ENCODE data around the gene ZFP3.
"Not testable (repeated sequence)": the region's sequence is repeated elsewhere in the genome, so short reads cannot be mapped to it uniquely, and the experiment has no call there.

Gene ZFP3

DNA sequence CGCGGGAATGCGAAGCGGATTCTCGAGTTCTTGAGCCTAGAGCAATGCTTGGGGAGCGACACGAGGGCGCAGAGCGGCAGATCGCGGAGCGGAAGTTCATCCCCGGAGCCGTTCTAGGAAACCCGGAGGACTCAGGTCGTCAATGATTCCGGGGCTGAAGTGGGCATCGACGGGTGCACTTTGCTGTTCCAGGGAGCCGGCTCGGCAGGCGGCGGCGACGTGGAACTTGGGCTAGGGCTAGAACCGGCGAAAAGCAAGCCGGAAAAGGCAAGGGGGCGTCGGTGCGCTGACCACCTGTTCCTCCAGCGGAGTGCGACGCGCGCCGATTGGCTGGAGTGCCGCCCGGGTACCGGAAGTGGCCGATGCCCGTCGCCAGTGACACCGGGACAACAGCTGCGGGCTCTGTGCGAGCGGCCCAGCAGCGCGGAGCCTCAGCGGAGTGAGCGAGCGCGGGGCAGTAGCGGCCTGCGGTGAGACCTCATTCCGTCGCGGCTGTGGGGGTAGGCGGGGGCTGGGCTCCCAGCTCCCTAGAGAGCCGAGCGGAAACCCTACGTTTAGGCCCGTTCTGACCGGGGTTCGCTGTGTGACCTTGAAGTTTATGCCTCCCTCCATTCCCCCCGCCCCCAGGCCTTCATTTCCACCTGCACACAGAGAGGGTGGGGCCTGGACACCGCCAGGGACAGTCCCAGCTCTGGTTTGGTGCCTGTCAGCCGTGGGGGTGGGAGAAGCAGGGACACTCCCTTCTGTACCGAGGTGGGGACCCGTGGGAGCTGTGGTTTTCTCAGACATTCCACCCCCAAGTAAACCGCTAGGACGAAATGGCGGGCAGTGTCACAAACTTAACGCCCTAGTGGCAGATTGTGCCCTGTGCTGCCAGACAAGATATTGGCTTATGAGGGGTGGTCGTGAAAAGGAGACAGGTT lies at the start of gene ZFP3:
Gene ZFP3, plus strand, starts transcription at position 362 of the 923 bp plus-strand sequence. CDS start 13,038 bp downstream, outside the sequence.
- peak; percentile 61 to 89 for DNase-seq (ENCODE audit: low spot score in 2 of 2)
- Mint-ChIP-seq H3K9me3 (no peaks in the 10 kb centered on the region), H3K4me3 (peak within 1 kb of the TSS; percentile 76), H3K27ac (peak within 1 kb of the TSS; percentile 70), H3K4me1 (peaks cover 28% of the 10 kb centered on the region), H3K36me3 (no peaks in the 10 kb centered on the region)
- peak; percentile 90 for ATAC-seq

DNA sequence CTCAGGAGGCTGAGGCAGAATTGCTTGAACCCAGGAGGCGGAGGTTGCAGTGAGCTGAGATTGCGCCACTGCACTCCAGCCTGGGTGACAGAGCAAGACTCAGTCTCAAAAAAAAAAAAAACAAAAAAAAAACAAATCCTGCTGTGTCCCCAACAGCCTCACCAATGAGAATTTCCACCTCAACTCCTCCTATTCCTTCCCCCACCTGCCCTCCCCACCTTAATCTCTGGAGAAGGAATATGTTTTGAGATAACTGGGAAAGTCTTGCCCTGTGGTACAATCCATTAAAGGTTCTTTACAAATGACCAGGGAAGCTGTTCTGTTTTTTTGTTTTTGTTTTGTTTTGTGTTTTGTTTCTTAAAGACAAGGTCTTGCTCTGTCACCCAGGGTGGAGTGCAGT lies 48.1 kb upstream of the ZFP3 start:
- ATAC-seq; H3K27ac Mint-ChIP-seq; DNase-seq (ENCODE audit: low spot score in 2 of 2); H3K4me3 Mint-ChIP-seq; H3K36me3 Mint-ChIP-seq; H3K9me3 Mint-ChIP-seq: not testable (repeated sequence)
- H3K4me1 Mint-ChIP-seq = peaks cover 28% of the 10 kb centered on the region

DNA sequence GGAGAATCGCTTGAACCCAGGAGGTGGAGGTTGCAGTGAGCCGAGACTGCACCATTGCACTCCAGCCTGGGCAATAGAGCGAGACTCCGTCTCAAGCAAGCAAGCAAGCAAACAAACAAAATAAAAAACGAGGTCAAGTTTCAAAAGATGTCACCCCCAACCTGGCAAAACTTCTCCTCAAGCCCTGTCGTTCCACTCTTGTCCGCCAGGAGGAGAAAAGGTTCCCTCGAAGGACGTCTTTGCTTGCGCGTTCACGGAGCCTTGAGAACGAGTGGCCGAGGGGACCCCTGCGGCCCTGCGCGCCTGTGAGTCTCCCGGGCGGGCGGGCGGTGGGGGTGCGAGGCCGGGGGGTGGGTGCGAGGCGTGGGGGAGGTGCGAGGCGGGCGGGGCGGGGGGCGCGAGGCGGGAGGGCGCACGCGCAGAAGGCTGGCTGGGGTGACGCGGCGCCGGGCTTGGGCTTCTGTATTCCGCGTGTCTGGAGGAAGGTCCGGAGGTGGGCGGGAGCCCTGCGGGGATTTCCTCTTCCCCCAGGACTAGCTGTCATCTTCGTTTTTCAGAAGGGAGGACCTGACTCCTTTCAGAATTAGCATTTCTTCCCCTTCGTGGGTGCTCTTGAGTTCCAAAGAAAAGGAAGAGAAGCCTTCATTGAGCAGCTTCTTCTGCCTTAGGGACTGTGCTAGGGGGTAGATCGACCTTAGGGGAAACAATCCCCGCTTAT lies 46.7 kb upstream of the ZFP3 start:
- H3K27ac Mint-ChIP-seq = peak overlapping the region; percentile 87

DNA sequence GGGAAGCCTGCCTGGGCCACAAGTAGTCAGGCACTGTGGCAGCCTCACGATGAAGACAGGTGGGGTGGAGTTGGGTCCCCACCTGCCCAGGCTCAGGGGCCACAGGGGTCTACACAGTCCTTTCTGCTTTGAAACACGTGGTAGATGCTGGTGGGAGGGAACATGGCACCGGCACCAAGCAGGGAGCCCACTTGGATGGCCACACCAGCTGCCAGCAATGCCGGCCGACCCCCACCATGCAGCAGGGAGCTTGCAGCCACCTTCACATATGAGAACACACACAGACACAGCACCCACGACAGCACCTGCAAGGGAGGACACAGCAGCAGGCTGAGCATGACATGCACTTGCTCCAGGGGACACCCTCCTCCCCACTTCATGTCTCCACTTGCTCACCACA lies 45.4 kb upstream of the ZFP3 start:
- Mint-ChIP-seq H3K4me3 (no peak overlapping the region), H3K36me3 (no peaks in the 10 kb centered on the region), H3K4me1 (peaks cover 28% of the 10 kb centered on the region), H3K27ac (no peak overlapping the region), H3K9me3 (no peaks in the 10 kb centered on the region)
- DNase-seq (ENCODE audit: low spot score in 2 of 2) = no peak
- no peak for ATAC-seq

More for the DNA sequence above, 46.7 kb upstream of the ZFP3 start:
- no peaks in the 10 kb centered on the region for H3K36me3 Mint-ChIP-seq
- H3K4me3 Mint-ChIP-seq = peak overlapping the region; percentile 65
- DNase-seq (ENCODE audit: low spot score in 2 of 2) (peak; percentile 80 to 94), ATAC-seq (peak; percentile 89)
- no peaks in the 10 kb centered on the region for H3K9me3 Mint-ChIP-seq
- H3K4me1 Mint-ChIP-seq = peaks cover 28% of the 10 kb centered on the region

DNA sequence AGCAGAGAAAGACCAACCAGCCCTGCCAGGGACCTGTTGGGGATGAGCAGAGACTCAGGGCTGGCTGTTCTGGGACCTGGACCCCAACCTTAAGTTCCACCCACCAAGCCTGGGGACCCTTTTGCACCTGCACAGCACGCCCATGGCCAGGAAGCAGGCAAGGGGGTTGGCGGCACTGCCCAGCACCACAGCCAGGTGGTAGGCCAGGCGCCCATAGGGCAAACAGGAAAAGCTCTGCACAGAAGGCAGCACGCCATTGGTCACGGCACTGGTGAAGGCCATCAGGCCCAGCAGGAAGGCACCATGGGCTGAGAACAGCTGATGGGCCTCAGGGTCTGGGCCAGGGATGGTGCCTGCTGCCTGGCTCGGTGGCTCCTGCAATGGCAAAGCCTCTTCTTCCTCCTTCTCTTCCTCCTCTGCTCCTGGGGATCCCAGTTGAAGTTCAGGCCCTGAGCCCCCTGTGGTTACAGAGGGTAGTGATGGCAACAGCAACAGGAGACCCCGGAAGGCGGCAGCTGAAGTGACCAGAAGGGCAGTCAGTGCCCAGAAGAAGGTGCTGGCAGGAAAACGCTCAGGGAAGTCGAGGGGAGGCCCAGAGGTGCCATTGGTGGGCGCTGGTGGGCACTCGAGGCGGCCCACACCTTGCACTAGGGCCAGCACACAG lies 44.8 kb upstream of the ZFP3 start:
- Mint-ChIP-seq H3K27ac (no peak overlapping the region), H3K36me3 (no peaks in the 10 kb centered on the region), H3K9me3 (no peaks in the 10 kb centered on the region), H3K4me1 (peaks cover 28% of the 10 kb centered on the region), H3K4me3 (no peak overlapping the region)
- DNase-seq (ENCODE audit: low spot score in 2 of 2) (no peak), ATAC-seq (no peak)

DNA sequence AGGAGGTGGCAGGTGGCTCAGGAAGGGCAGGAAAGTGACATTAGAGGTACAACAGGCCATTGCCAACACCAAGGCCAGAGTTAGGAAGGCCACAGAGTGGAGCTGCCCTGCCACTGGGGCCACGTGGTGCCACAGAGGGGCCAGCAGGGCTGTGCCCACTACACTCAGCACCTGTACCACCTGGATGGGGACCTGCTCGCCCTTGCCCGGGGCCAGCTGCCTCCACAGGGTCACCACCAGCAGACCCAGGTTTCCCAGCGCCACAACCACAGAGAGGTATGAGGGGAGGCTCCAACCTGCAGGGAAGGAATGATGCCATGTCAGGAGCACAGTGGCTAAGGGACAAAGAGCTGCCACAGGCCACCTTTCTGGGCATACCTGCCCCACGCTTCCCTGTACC lies 44.2 kb upstream of the ZFP3 start:
- Mint-ChIP-seq H3K36me3 (no peaks in the 10 kb centered on the region), H3K4me3 (no peak overlapping the region), H3K4me1 (peaks cover 28% of the 10 kb centered on the region), H3K9me3 (no peaks in the 10 kb centered on the region), H3K27ac (no peak overlapping the region)
- ATAC-seq (no peak), DNase-seq (ENCODE audit: low spot score in 2 of 2) (no peak)

DNA sequence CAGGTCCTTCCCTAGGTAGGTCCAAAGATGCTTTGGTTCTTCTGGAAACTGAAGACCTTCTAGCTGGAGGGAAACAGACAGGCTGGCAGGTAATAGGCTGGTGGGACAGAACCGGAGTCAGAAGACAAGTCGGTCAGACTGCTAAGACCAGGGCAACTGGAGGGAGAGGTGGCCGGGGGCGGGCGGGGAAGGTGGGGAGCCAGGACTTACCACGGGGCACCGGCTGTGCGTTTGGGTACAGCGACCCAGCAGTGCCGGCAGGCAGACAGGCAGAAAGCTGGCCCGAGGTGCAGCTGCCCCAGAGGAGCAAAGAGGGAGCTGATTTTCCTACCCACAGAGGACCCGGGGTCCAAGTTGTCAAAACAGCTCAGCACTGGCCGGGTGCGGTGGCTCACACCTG lies 43.6 kb upstream of the ZFP3 start:
- Mint-ChIP-seq H3K4me1 (peaks cover 28% of the 10 kb centered on the region), H3K27ac (no peak overlapping the region)
- no peak for ATAC-seq

DNA sequence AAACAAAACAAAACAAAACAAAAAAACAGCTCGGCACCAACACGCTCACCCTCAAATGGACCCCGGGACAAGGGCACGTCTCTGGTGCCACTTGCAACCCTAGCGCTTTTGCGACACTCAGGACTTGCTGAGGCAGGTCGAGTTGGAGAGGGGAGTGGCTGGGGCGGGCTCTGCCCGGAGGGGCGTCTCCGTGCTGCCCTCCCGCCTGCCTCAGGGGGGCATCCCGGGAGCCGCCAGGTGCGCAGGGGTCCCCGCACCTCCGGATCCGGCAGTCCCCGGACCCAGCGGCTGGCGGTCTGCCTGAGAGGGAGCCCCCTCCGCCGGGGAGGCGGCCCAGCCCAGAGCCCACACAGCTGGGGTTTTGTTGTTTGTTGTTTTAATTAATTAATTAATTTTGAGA lies 43.0 kb upstream of the ZFP3 start, which contains the start of gene SLC52A1:
Gene SLC52A1, minus strand, starts transcription at position 112 of the 400 bp plus-strand sequence. CDS start 820 bp downstream, outside the sequence.
- H3K4me3 Mint-ChIP-seq = peak within 1 kb of the TSS; percentile 14
- H3K36me3 Mint-ChIP-seq = no peaks in the 10 kb centered on the region
- DNase-seq (ENCODE audit: low spot score in 2 of 2) (no peak), ATAC-seq (no peak)
- H3K9me3 Mint-ChIP-seq = no peaks in the 10 kb centered on the region
- H3K27ac Mint-ChIP-seq = no peak within 1 kb of the TSS
- H3K4me1 Mint-ChIP-seq = peaks cover 28% of the 10 kb centered on the region

More for the DNA sequence above, 43.6 kb upstream of the ZFP3 start:
- H3K9me3 Mint-ChIP-seq = no peaks in the 10 kb centered on the region
- H3K4me3 Mint-ChIP-seq = peak overlapping the region; percentile 14
- no peaks in the 10 kb centered on the region for H3K36me3 Mint-ChIP-seq
- no peak for DNase-seq (ENCODE audit: low spot score in 2 of 2)

DNA sequence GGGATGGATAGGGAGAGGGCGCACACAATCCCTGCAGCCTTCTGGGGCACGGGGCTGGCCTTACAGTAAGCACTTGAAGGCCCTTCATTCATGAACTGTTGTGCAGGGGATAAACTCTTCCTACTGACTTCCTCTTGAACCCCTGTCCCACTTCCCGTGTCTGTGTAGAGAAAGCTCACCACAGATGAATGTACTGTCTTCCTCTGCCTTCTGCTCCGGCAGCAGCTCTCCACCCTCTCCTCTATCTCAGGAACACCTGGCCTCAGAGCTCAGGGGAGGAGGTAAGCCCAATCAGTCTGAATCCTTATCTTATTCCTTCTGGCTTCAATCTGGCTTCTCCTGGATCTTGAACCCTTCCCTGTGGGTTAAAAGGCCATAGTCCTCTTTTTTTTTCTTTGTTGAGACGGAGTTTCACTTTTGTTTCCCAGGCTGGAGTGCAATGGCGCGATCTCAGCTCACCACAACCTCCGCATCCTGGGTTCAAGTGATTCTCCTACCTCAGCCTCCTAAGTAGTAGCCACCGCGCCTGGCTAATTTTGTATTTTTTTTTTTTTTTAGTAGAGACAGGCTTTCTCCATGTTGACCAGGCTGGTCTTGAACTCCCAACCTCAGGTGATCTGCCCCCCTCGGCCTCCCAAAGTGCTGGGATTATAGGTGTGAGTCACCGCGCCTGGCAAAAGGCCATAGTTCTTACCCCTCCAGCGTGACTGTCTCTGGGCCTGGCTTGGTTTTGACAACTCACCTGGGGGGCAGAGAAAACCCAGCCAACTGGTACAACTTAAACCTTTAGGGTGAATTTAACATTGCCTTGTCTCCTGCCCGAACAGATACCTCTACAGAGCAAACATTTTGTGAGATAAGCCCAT lies 35.9 kb upstream of the ZFP3 start:
- peak; percentile 63 for ATAC-seq
- peak in 1 of 2 donors; percentile 67 for DNase-seq (ENCODE audit: low spot score in 2 of 2)
- Mint-ChIP-seq H3K9me3 (no peaks in the 10 kb centered on the region), H3K4me3 (peak overlapping the region; percentile 64), H3K4me1 (peaks cover 27% of the 10 kb centered on the region), H3K27ac (peak overlapping the region; percentile 88), H3K36me3 (no peaks in the 10 kb centered on the region)

DNA sequence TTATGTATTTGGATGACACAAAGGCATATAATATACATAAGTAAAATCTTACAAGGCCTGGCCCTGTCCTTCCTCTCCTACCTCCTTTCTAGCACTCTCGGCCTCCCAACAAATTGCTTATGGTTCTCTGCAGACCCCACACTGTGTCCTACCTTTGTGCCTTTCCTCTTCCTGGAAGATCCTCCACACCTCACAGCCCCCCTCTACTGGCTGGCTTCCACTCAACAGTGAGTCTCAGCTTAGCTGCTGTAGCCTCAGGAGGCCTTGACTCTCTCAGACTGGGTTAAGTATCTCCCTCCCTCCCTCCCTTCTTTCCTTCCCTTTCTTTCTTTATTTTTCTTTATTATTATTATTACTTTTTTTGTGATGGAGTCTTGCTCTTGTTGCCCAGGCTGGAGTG lies 34.7 kb upstream of the ZFP3 start:
- H3K9me3 Mint-ChIP-seq = no peaks in the 10 kb centered on the region
- DNase-seq (ENCODE audit: low spot score in 2 of 2) (no peak), ATAC-seq (no peak)
- H3K27ac Mint-ChIP-seq = peak overlapping the region; percentile 88
- H3K36me3 Mint-ChIP-seq = no peaks in the 10 kb centered on the region
- no peak overlapping the region for H3K4me3 Mint-ChIP-seq
- peaks cover 38% of the 10 kb centered on the region for H3K4me1 Mint-ChIP-seq

DNA sequence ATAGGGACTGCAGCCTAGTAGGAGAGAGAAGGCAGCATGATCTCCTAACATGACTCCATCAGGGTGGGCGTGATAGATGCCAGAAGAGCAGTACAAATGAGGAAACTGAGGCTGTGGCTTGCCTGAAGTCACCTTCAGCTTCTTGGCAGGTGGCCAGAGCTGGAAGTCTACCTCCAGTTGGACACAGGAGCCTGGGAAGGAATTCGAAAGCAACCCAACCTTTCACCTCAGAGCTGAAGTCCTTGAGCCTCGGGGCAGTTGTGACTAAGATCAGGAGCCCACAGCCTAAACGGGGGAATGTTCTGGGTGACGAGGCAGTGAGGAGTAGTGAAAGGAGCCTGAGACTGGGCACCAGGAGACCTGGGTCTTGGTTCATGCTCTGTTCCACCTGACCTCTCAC lies 33.6 kb upstream of the ZFP3 start:
- DNase-seq (ENCODE audit: low spot score in 2 of 2) = no peak
- H3K36me3 Mint-ChIP-seq = no peaks in the 10 kb centered on the region
- no peak overlapping the region for H3K4me3 Mint-ChIP-seq
- no peak for ATAC-seq
- no peak overlapping the region for H3K27ac Mint-ChIP-seq
- no peaks in the 10 kb centered on the region for H3K9me3 Mint-ChIP-seq
- H3K4me1 Mint-ChIP-seq = peaks cover 45% of the 10 kb centered on the region

DNA sequence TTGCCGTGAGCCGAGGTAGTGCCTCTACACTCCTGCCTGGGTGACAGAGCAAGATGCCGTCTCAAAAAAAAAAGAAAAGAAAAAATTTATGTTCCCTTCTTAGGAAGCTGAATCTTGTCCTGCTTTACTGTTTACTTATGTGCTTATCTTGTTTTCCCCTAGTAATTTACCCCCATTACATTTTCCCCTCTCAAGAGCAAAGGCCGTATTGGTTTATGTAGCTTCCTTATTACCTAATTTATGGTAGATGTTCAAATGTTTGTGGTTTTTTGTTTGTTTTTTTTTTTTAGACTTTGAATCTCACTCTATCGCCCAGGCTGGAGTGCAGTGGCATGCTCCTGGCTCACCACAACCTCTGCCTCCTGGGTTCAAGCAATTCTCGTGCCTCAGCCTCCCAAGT lies 32.8 kb upstream of the ZFP3 start:
- Mint-ChIP-seq H3K9me3 (no peaks in the 10 kb centered on the region), H3K4me3 (no peak overlapping the region), H3K36me3 (no peaks in the 10 kb centered on the region), H3K4me1 (peaks cover 50% of the 10 kb centered on the region), H3K27ac (peak overlapping the region; percentile 60)
- ATAC-seq (no peak), DNase-seq (ENCODE audit: low spot score in 2 of 2) (no peak)

DNA sequence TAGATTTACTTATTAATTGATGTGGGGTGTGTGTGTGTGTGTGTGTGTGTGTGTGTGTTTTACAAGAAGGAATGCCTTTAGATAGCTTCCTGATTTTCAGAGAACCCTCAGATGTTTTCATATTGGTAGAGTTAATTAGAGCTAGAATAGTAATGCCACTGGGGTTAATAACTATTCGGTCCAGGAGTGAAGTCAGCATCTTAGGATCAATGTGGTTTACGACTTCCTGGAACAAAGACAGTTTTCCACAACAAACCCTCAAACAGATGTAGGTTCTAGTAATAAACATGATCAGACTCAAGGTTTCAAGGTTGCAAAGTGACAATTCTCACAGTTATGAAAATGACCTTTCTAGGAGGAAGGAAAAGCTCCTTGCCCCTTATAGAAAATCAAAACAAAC lies 30.8 kb upstream of the ZFP3 start:
- DNase-seq (ENCODE audit: low spot score in 2 of 2) = no peak
- H3K27ac Mint-ChIP-seq = peak overlapping the region; percentile 97
- peak overlapping the region; percentile 22 for H3K4me3 Mint-ChIP-seq

DNA sequence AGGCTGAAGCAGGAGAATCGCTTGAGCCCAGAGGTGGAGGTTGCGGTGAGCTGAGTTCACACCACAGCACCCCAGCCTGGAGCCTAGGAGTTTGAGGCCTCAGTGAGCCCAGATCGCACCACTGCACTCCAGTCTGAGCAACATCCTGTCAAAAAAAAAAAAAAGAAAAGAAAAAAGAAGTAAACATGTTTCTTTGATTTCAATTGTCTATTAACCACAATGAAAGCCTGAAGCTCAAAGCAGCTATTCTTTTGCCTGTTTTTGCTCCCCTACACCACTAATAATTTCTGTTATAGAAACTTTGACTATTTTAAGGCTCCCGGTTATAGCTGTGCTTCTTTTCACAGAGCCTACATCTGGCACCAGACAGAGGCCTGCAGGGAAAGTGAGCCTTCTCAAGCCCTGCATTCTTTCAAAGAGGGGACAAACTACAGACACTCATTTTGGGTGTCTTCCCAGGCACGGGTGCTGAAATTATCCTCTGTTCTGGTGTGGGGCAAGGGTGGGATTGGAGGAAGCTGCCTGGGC lies 28.9 kb upstream of the ZFP3 start:
- ATAC-seq (peak; percentile 92), DNase-seq (ENCODE audit: low spot score in 2 of 2) (peak in 1 of 2 donors; percentile 60)
- H3K36me3 Mint-ChIP-seq = no peaks in the 10 kb centered on the region
- H3K27ac Mint-ChIP-seq = peak overlapping the region; percentile 97
- peak overlapping the region; percentile 22 for H3K4me3 Mint-ChIP-seq
- peaks cover 35% of the 10 kb centered on the region for H3K4me1 Mint-ChIP-seq
- H3K9me3 Mint-ChIP-seq = no peaks in the 10 kb centered on the region

More for the DNA sequence above, 30.8 kb upstream of the ZFP3 start:
- Mint-ChIP-seq H3K36me3 (no peaks in the 10 kb centered on the region), H3K9me3 (no peaks in the 10 kb centered on the region), H3K4me1 (peaks cover 43% of the 10 kb centered on the region)
- no peak for ATAC-seq
